Progenitor cell of endocrine pancreas (in vitro differentiated cells): Measurements from ENCODE around the gene CCSAP. TPM values are rescaled to one million over a fixed set of nuclear protein-coding genes. Genes with fewer than 3 reads are reported as not detected.
"Not testable (repeated sequence)": the region's sequence is repeated elsewhere in the genome, so short reads cannot be mapped to it uniquely, and the experiment has no call there.

Experiments used
- DNase-seq: peaks from one replicate; pipeline ENCODE4 v3.0.0; 2021; ENCODE audit warnings: low spot score; ENCODE audit not compliant: unreplicated experiment
- H3K27ac Mint-ChIP-seq: 2 replicates; pipeline ENCODE4 v1.8.0; 2021; ENCODE audit warnings: mild to moderate bottlenecking, moderate library complexity, mixed read lengths
- H3K27me3 Mint-ChIP-seq: 2 replicates; pipeline ENCODE4 v1.8.0; 2021; ENCODE audit warnings: mixed read lengths
- H3K36me3 Mint-ChIP-seq: 2 replicates; pipeline ENCODE4 v1.8.0; 2022; ENCODE audit warnings: mixed read lengths; ENCODE audit not compliant: insufficient read depth
- H3K4me1 Mint-ChIP-seq: 2 replicates; pipeline ENCODE4 v1.8.0; 2021; ENCODE audit warnings: low read depth, mixed read lengths
- H3K4me3 Mint-ChIP-seq: 2 replicates; pipeline ENCODE4 v1.8.0; 2021; ENCODE audit warnings: low read depth, mild to moderate bottlenecking, moderate library complexity, mixed read lengths
- H3K9me3 Mint-ChIP-seq: 2 replicates; pipeline ENCODE4 v1.8.0; 2021; ENCODE audit warnings: low read depth, mixed read lengths
- total RNA-seq: library from RNA; stranded (reverse); gene quantifications from 2 replicates; pipeline ENCODE4 v1.2.1, GENCODE V29; 2021
- TF ChIP-seq, protein P1 (sequence below): fragments of 200-600 bp; sonication (generic); IDR thresholded peaks from one replicate; pipeline ENCODE4 v1.5.0; 2021; ENCODE audit warnings: antibody characterized with exemption, mild to moderate bottlenecking; ENCODE audit not compliant: unreplicated experiment

The CCSAP gene
- total RNA-seq, 1 donor from 2014 or later = 10.9 TPM

GRCh38 chr1:229298420-229298819, 44.4 kb downstream of the CCSAP start:
- H3K36me3 Mint-ChIP-seq = peaks cover 37% of the 10 kb centered on the region
- peaks cover 29% of the 10 kb centered on the region for H3K4me1 Mint-ChIP-seq
- H3K4me3 Mint-ChIP-seq = no peak overlapping the region
- TF ChIP-seq, protein P1, sequence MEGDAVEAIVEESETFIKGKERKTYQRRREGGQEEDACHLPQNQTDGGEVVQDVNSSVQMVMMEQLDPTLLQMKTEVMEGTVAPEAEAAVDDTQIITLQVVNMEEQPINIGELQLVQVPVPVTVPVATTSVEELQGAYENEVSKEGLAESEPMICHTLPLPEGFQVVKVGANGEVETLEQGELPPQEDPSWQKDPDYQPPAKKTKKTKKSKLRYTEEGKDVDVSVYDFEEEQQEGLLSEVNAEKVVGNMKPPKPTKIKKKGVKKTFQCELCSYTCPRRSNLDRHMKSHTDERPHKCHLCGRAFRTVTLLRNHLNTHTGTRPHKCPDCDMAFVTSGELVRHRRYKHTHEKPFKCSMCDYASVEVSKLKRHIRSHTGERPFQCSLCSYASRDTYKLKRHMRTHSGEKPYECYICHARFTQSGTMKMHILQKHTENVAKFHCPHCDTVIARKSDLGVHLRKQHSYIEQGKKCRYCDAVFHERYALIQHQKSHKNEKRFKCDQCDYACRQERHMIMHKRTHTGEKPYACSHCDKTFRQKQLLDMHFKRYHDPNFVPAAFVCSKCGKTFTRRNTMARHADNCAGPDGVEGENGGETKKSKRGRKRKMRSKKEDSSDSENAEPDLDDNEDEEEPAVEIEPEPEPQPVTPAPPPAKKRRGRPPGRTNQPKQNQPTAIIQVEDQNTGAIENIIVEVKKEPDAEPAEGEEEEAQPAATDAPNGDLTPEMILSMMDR = no peak
- H3K9me3 Mint-ChIP-seq = no peaks in the 10 kb centered on the region
- H3K27ac Mint-ChIP-seq = no peak overlapping the region
- no peaks in the 10 kb centered on the region for H3K27me3 Mint-ChIP-seq
- DNase-seq = no peak

- no peak for DNase-seq
- Mint-ChIP-seq H3K27ac (no peak overlapping the region), H3K27me3 (no peaks in the 10 kb centered on the region), H3K4me1 (peaks cover 29% of the 10 kb centered on the region), H3K36me3 (peaks cover 35% of the 10 kb centered on the region), H3K9me3 (no peaks in the 10 kb centered on the region), H3K4me3 (no peak overlapping the region)
- TF ChIP-seq, protein P1 = no peak
These were observed 45.1 kb downstream of the CCSAP start for GRCh38 chr1:229297746-229298145.

GRCh38 chr1:229296541-229296941, 46.3 kb downstream of the CCSAP start:
- Mint-ChIP-seq H3K36me3 (peaks cover 37% of the 10 kb centered on the region), H3K9me3 (peaks cover under 1% of the 10 kb centered on the region), H3K27me3 (no peaks in the 10 kb centered on the region), H3K4me3 (no peak overlapping the region), H3K27ac (peak overlapping the region; percentile 64), H3K4me1 (peaks cover 29% of the 10 kb centered on the region)
- no peak for DNase-seq
- TF ChIP-seq, protein P1 = no peak

GRCh38 chr1:229295745-229296144, 47.1 kb downstream of the CCSAP start:
- Mint-ChIP-seq H3K27ac (no peak overlapping the region), H3K9me3 (peaks cover 6% of the 10 kb centered on the region), H3K27me3 (no peaks in the 10 kb centered on the region), H3K4me3 (no peak overlapping the region), H3K36me3 (peaks cover 41% of the 10 kb centered on the region), H3K4me1 (peaks cover 26% of the 10 kb centered on the region)
- TF ChIP-seq, protein P1 = no peak
- DNase-seq = no peak

- H3K4me3 Mint-ChIP-seq = no peak overlapping the region
- peaks cover 6% of the 10 kb centered on the region for H3K9me3 Mint-ChIP-seq
- TF ChIP-seq, protein P1 = no peak
- no peaks in the 10 kb centered on the region for H3K27me3 Mint-ChIP-seq
- DNase-seq = no peak
- peaks cover 15% of the 10 kb centered on the region for H3K4me1 Mint-ChIP-seq
- no peak overlapping the region for H3K27ac Mint-ChIP-seq
- H3K36me3 Mint-ChIP-seq = peaks cover 35% of the 10 kb centered on the region
These were observed 49.2 kb downstream of the CCSAP start for GRCh38 chr1:229293528-229294204.

DNA sequence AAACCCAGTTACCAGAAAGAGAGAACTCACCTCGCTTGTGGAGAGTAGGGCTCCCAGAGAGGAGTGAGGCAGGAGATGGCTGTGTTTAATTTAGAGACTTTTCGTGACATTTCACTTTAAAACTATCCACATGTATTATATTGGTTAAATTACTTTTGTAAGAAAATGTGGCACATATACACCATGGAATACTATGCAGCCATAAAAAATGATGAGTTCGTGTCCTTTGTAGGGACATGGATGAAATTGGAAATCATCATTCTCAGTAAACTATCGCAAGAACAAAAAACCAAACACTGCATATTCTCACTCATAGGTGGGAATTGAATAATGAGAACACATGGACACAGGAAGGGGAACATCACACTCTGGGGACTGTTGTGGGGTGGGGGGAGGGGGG, 51.2 kb downstream of the CCSAP start:
- H3K27me3 Mint-ChIP-seq, H3K4me1 Mint-ChIP-seq: not testable (repeated sequence)

More for the DNA sequence above, 51.2 kb downstream of the CCSAP start:
- not testable (repeated sequence) for H3K9me3 Mint-ChIP-seq, H3K27ac Mint-ChIP-seq, DNase-seq, H3K4me3 Mint-ChIP-seq
- peaks cover 34% of the 10 kb centered on the region for H3K36me3 Mint-ChIP-seq
